ENCODE results near the gene CCM2L. TPM values are rescaled to one million over a fixed set of nuclear protein-coding genes. Genes with fewer than 3 reads are reported as not detected.

Gene CCM2L
- polyA plus RNA-seq, 1 of the 3 experiments (the other 2 are of a cell fraction): not detected

DNA sequence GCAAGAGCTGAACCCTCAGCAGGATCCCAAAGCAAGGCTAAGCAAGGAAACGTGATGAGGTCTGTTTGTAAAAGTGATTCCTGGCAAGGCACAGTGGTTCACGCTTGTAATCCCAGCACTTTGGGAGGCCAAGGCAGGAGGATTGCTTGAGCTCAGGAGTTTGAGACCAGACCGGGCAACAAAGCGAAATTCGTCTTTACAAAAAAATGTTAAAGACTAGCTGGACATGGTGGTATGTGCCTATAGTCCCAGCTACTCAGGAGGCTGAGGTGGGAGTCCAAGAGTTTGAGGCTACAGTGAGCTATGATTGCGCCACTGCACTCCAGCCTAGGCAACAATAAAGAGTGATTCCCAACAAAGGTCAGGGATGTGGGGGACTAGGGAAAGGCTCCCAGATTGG, 46.3 kb upstream of the CCM2L start:
- Histone ChIP-seq H3K36me3 (replicated peaks in 1 of 2; ENCODE audit: control insufficient read depth in 1 of 2, insufficient read depth in 2 of 2, low read length in 1 of 2) (no peaks in the 10 kb centered on the region), H3K4me1 (ENCODE audit: control insufficient read depth in 1 of 2, insufficient read depth in 2 of 2, low read depth in 1 of 2, low read length in 1 of 2) (peaks cover 0 to 16% of the 10 kb centered on the region in 2 experiments; a peak in 1 of 4 replicates), H3K27ac (ENCODE audit: low read depth in 2 of 2, low read length in 1 of 2) (no peak overlapping the region), H3K79me2 (ENCODE audit: insufficient read depth) (no peaks in the 10 kb centered on the region), H3K27me3 (ENCODE audit: insufficient read depth) (peaks cover 43% of the 10 kb centered on the region), H3K9ac (no peak overlapping the region), H3K9me2 (no peaks in the 10 kb centered on the region), H3K9me3 (no peaks in the 10 kb centered on the region), H3K4me3 (ENCODE audit: low read depth in 2 of 2, low read length in 1 of 2) (no peak overlapping the region), H3F3A (replicated peaks; ENCODE audit: insufficient read depth) (no peaks in the 10 kb centered on the region), H3K4me2 (no peak overlapping the region), H4K20me1 (ENCODE audit: insufficient read depth) (no peaks in the 10 kb centered on the region), H2AFZ (ENCODE audit: low read depth) (no peak overlapping the region)
- ChIA-PET POLR2A (interaction anchor here (1.7 kb wide), 1 partner anchor 12 kb away, joined by 6 read pairs; the partner anchor contains the start of gene PDRG1), CTCF (interaction anchor here (0.8 to 7.9 kb wide), 7 partner anchors 11 to 141 kb away, joined by 3 to 47 read pairs (median 6); partner anchors contain the start of gene PDRG1)
- WGBS (ENCODE audit: low lambda C conversion rate): 24% methylated on average over 5 of the region's 6 CpGs
- TF ChIP-seq, protein P1, sequence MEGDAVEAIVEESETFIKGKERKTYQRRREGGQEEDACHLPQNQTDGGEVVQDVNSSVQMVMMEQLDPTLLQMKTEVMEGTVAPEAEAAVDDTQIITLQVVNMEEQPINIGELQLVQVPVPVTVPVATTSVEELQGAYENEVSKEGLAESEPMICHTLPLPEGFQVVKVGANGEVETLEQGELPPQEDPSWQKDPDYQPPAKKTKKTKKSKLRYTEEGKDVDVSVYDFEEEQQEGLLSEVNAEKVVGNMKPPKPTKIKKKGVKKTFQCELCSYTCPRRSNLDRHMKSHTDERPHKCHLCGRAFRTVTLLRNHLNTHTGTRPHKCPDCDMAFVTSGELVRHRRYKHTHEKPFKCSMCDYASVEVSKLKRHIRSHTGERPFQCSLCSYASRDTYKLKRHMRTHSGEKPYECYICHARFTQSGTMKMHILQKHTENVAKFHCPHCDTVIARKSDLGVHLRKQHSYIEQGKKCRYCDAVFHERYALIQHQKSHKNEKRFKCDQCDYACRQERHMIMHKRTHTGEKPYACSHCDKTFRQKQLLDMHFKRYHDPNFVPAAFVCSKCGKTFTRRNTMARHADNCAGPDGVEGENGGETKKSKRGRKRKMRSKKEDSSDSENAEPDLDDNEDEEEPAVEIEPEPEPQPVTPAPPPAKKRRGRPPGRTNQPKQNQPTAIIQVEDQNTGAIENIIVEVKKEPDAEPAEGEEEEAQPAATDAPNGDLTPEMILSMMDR (IDR thresholded peaks at IDR 0.05): no peak
- TF ChIP-seq POLR2AphosphoS5 (IDR thresholded peaks at IDR 0.05; ENCODE audit: low read depth, low read length) (no peak), EZH2phosphoT487 (IDR thresholded peaks at IDR 0.05; ENCODE audit: borderline replicate concordance, low read depth) (no peak), FOXM1 (IDR thresholded peaks at IDR 0.05; ENCODE audit: low read depth) (no peak), NFIC (IDR thresholded peaks at IDR 0.05; ENCODE audit: borderline replicate concordance) (no peak), SIN3A (IDR thresholded peaks at IDR 0.05; ENCODE audit: borderline replicate concordance, low read depth, low read length) (no peak), GATA2 (CRISPR knock-in tag; IDR thresholded peaks at IDR 0.05) (no peak), MXI1 (IDR thresholded peaks at IDR 0.05; ENCODE audit: low read depth, low read length) (no peak)
- TF ChIP-seq, protein P2, sequence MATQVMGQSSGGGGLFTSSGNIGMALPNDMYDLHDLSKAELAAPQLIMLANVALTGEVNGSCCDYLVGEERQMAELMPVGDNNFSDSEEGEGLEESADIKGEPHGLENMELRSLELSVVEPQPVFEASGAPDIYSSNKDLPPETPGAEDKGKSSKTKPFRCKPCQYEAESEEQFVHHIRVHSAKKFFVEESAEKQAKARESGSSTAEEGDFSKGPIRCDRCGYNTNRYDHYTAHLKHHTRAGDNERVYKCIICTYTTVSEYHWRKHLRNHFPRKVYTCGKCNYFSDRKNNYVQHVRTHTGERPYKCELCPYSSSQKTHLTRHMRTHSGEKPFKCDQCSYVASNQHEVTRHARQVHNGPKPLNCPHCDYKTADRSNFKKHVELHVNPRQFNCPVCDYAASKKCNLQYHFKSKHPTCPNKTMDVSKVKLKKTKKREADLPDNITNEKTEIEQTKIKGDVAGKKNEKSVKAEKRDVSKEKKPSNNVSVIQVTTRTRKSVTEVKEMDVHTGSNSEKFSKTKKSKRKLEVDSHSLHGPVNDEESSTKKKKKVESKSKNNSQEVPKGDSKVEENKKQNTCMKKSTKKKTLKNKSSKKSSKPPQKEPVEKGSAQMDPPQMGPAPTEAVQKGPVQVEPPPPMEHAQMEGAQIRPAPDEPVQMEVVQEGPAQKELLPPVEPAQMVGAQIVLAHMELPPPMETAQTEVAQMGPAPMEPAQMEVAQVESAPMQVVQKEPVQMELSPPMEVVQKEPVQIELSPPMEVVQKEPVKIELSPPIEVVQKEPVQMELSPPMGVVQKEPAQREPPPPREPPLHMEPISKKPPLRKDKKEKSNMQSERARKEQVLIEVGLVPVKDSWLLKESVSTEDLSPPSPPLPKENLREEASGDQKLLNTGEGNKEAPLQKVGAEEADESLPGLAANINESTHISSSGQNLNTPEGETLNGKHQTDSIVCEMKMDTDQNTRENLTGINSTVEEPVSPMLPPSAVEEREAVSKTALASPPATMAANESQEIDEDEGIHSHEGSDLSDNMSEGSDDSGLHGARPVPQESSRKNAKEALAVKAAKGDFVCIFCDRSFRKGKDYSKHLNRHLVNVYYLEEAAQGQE (IDR thresholded peaks at IDR 0.05; ENCODE audit: low read depth, low read length): no peak
- TF ChIP-seq, protein P3, sequence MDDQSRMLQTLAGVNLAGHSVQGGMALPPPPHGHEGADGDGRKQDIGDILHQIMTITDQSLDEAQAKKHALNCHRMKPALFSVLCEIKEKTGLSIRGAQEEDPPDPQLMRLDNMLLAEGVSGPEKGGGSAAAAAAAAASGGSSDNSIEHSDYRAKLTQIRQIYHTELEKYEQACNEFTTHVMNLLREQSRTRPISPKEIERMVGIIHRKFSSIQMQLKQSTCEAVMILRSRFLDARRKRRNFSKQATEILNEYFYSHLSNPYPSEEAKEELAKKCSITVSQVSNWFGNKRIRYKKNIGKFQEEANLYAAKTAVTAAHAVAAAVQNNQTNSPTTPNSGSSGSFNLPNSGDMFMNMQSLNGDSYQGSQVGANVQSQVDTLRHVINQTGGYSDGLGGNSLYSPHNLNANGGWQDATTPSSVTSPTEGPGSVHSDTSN (IDR thresholded peaks at IDR 0.05): no peak
- TF ChIP-seq, protein P4, sequence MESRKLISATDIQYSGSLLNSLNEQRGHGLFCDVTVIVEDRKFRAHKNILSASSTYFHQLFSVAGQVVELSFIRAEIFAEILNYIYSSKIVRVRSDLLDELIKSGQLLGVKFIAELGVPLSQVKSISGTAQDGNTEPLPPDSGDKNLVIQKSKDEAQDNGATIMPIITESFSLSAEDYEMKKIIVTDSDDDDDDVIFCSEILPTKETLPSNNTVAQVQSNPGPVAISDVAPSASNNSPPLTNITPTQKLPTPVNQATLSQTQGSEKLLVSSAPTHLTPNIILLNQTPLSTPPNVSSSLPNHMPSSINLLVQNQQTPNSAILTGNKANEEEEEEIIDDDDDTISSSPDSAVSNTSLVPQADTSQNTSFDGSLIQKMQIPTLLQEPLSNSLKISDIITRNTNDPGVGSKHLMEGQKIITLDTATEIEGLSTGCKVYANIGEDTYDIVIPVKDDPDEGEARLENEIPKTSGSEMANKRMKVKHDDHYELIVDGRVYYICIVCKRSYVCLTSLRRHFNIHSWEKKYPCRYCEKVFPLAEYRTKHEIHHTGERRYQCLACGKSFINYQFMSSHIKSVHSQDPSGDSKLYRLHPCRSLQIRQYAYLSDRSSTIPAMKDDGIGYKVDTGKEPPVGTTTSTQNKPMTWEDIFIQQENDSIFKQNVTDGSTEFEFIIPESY (IDR thresholded peaks at IDR 0.05; ENCODE audit: borderline replicate concordance, low read depth): no peak
- DNase-seq: no peak

All from SK-N-SH (cell line).